Prostate gland (tissue), 2 donors: ENCODE measurements around the gene EPHA2.

Experiments used
- CTCF ChIP-seq, 4 experiments: fragments of 200-600 bp in 2 of 4; fragments of 450-650 bp in 2 of 4; sonication (generic) in 2 of 4; IDR thresholded peaks; 1 replicate in 3 of 4; 2 replicates in 1 of 4; pipeline ENCODE4 v1.5.1; 2016 to 2019; ENCODE audit warnings: antibody characterized with exemption in 4 of 4, mild to moderate bottlenecking in 2 of 4, moderate library complexity in 2 of 4
- POLR2A ChIP-seq: fragments of 450-650 bp; IDR thresholded peaks from one replicate; pipeline ENCODE4 v1.6.1; 2016; ENCODE audit warnings: antibody characterized with exemption, mild to moderate bottlenecking
- POLR2AphosphoS5 ChIP-seq: sonication (generic); formaldehyde crosslinking; IDR thresholded peaks from one replicate; pipeline ENCODE4 v1.6.1; 2017; ENCODE audit warnings: antibody characterized with exemption

GRCh38 chr1:16088996-16089395, 66.9 kb downstream of the EPHA2 start:
- TF ChIP-seq CTCF (IDR thresholded peaks at IDR 0.05) (no peak), POLR2A (no peak), POLR2AphosphoS5 (no peak)
